HEK293 (cell line): ENCODE data around the gene VWC2L.

Experiments
- CTCF ChIP-seq: fragments of 450-650 bp; formaldehyde crosslinking; IDR thresholded peaks from 2 replicates; pipeline ENCODE4 v1.5.1; 2016; ENCODE audit warnings: missing biosample characterization, missing genetic modification characterization
- MZF1 ChIP-seq: fragments of 450-650 bp; formaldehyde crosslinking; IDR thresholded peaks from 2 replicates; pipeline ENCODE4 v1.5.1; 2017; ENCODE audit warnings: missing biosample characterization, missing genetic modification characterization, borderline replicate concordance
- SETDB1 ChIP-seq: IDR thresholded peaks from one replicate; pipeline ENCODE4 v1.6.1; 2017; ENCODE audit warnings: mild to moderate bottlenecking, low read length, moderate library complexity, mixed read lengths; ENCODE audit not compliant: insufficient read length
- SP2 ChIP-seq: fragments of 450-650 bp; formaldehyde crosslinking; IDR thresholded peaks from 2 replicates; pipeline ENCODE4 v1.5.1; 2016; ENCODE audit warnings: missing biosample characterization, missing genetic modification characterization
- TCF7L2 ChIP-seq: IDR thresholded peaks from 2 replicates; pipeline ENCODE4 v1.6.1; 2011; ENCODE audit warnings: low read depth, mild to moderate bottlenecking, inconsistent platforms, low read length, moderate library complexity, borderline replicate concordance
- ZNF175 ChIP-seq: fragments of 450-650 bp; formaldehyde crosslinking; IDR thresholded peaks from 2 replicates; pipeline ENCODE4 v1.5.1; 2016; ENCODE audit warnings: missing biosample characterization, missing genetic modification characterization
- ZNF26 ChIP-seq: fragments of 450-650 bp; formaldehyde crosslinking; IDR thresholded peaks from 2 replicates; pipeline ENCODE4 v1.5.1; 2016; ENCODE audit warnings: missing biosample characterization, missing genetic modification characterization
- ZNF521 ChIP-seq: fragments of 450-650 bp; formaldehyde crosslinking; IDR thresholded peaks from 2 replicates; pipeline ENCODE4 v1.5.1; 2017; ENCODE audit warnings: missing biosample characterization, mild to moderate bottlenecking, missing genetic modification characterization
- ZNF704 ChIP-seq: fragments of 450-650 bp; formaldehyde crosslinking; IDR thresholded peaks from 2 replicates; pipeline ENCODE4 v1.5.1; 2016; ENCODE audit warnings: missing biosample characterization, missing genetic modification characterization

GRCh38 chr2:214628091-214628490 is 217.2 kb downstream of the VWC2L start:
- TF ChIP-seq ZNF175 (tag by site-specific recombination) (no peak), CTCF (tag by site-specific recombination) (no peak), TCF7L2 (no peak), SETDB1 (no peak), ZNF521 (no peak), SP2 (tag by site-specific recombination) (no peak), MZF1 (tag by site-specific recombination) (no peak), ZNF26 (tag by site-specific recombination) (no peak), ZNF704 (tag by site-specific recombination) (no peak)
